ENCODE measurements around the gene PLA2G4B. TPM values are rescaled to one million over a fixed set of nuclear protein-coding genes. Genes with fewer than 3 reads are reported as not detected.

PLA2G4B gene
- total RNA-seq, 1 experiment from 2014 or later, result 3.7 TPM

DNA sequence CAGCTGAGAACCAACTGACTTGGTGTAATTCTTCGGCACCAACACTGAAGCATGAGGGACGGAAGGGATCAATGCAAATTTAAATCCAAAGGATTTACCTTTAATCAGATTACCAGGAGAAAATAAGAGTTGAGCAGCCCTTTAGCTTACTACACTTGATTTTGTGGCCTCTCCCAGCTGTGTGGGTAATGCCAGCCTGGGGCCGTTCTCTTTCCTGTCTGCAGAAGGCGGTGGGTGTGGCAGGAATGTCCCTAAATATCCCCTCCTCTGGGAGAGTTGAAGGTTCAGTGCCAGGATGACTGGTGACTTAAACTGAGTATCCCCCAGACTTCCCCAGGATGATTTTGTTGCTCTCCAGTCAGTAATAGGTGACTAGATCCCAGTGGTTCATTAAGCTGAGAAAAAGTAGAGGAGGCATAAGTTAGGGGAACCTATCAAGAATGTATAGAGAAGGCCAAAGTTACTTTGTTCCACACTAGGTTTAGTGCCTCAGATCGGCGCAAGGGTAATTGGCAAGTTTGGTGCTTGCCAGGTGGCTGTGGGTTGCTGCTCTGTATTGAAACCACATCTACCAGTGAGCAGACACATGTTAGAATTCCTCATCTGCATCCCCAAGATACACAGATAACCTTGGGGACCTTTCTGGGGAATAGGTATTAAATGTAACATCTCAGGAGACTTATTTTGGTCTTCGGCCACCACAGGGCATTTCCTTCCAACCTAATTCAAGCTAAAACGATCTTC is 41.3 kb upstream of the PLA2G4B start:
- Histone ChIP-seq H3K79me1 (ENCODE audit: insufficient read depth, low read depth, low read length, poor library complexity, severe bottlenecking) (no peaks in the 10 kb centered on the region), H3K9ac (ENCODE audit: extremely low read depth, insufficient read length, low read length) (no peak overlapping the region), H3K14ac (ENCODE audit: insufficient read depth, low read length) (no peak overlapping the region), H2AK5ac (ENCODE audit: insufficient read length, low read length) (no peak overlapping the region), H2BK5ac (ENCODE audit: insufficient read length, low read length) (no peak overlapping the region), H2AFZ (ENCODE audit: low read length) (no peak overlapping the region), H3K4me2 (ENCODE audit: insufficient read depth, insufficient read length, low read length) (no peak overlapping the region), H2BK12ac (ENCODE audit: insufficient read length, low read depth, low read length) (no peak overlapping the region), H4K5ac (ENCODE audit: insufficient read length, low read depth, low read length) (no peak overlapping the region), H3K27ac (ENCODE audit: insufficient read length, low read depth, low read length) (no peak overlapping the region), H3K18ac (ENCODE audit: insufficient read length, low read depth, low read length) (no peak overlapping the region), H3K23me2 (ENCODE audit: insufficient read length, low read depth, low read length, poor library complexity, severe bottlenecking) (no peaks in the 10 kb centered on the region), H3K23ac (ENCODE audit: insufficient read length, low read depth, low read length) (no peak overlapping the region), H2BK20ac (ENCODE audit: low read depth, low read length, poor library complexity, severe bottlenecking) (no peak overlapping the region), H3K4ac (ENCODE audit: low read depth, low read length) (no peak overlapping the region), H3K4me1 (ENCODE audit: insufficient read depth, low read length) (no peaks in the 10 kb centered on the region), H3T11ph (ENCODE audit: low read length) (no peak overlapping the region), H3K79me2 (ENCODE audit: insufficient read depth, low read length) (no peaks in the 10 kb centered on the region), H3K27me3 (ENCODE audit: insufficient read depth, low read length) (no peaks in the 10 kb centered on the region), H2BK120ac (ENCODE audit: low read depth, low read length, poor library complexity, severe bottlenecking) (no peak overlapping the region), H4K8ac (replicated peaks; ENCODE audit: insufficient read length, low read depth, low read length) (no peak overlapping the region), H4K20me1 (ENCODE audit: control insufficient read depth, insufficient read depth, insufficient read length) (no peaks in the 10 kb centered on the region), H2BK15ac (ENCODE audit: low read depth, low read length) (no peak overlapping the region), H3K56ac (ENCODE audit: insufficient read length, low read depth, low read length) (no peak overlapping the region), H3K9me3 (ENCODE audit: control insufficient read depth, low read depth, low read length) (no peaks in the 10 kb centered on the region), H4K91ac (ENCODE audit: insufficient read length, low read depth, low read length) (no peak overlapping the region)
- Mint-ChIP-seq H3K4me3 (no peak overlapping the region), H3K36me3 (ENCODE audit: insufficient read depth in 1 of 3, low read depth in 3 of 3) (peaks cover 0 to 5% (median 2%) of the 10 kb centered on the region in 3 experiments; a peak in 4 of 7 replicates), H3K9me3 (no peaks in the 10 kb centered on the region), H3K4me1 (peaks cover 2 to 3% of the 10 kb centered on the region in 2 experiments; a peak in 2 of 4 replicates), H3K27me3 (ENCODE audit: low read depth) (no peaks in the 10 kb centered on the region), H3K27ac (peak overlapping the region in 1 of 3 experiments; percentile 22; a peak in 1 of 7 replicates)
- DNase-seq, result no peak
- no CpG with 5 or more reads among the region's 8 CpGs for WGBS (ENCODE audit: extremely low coverage, insufficient read length, low lambda C conversion rate)
- TF ChIP-seq CTCF (conservative IDR thresholded peaks at IDR 0.05), result no peak
